Prostate gland (tissue), 2 donors: ENCODE data around the gene CCDC43. TPM values are rescaled to one million over a fixed set of nuclear protein-coding genes. Genes with fewer than 3 reads are reported as not detected.

Source experiments
- DNase-seq: peaks from one replicate; pipeline ENCODE4 v3.0.0-alpha.2; 2019; ENCODE audit warnings: low spot score
- H3K27ac ChIP-seq, 2 donors: fragments of 200-600 bp; sonication (generic); 2 replicates each; pipeline ENCODE4 v1.5.1; 2017 to 2019
- H3K27me3 ChIP-seq: fragments of 200-600 bp; sonication (generic); replicated peaks from 2 replicates; pipeline ENCODE4 v1.5.1; 2019; ENCODE audit not compliant: insufficient read depth
- H3K36me3 ChIP-seq, 2 donors: fragments of 200-600 bp; sonication (generic); 1 replicate in 1 of 2; 2 replicates in 1 of 2; pipeline versions ENCODE4 v1.5.1 to v1.8.1; 2017 to 2019
- H3K4me1 ChIP-seq: fragments of 200-600 bp; sonication (generic); replicated peaks from 2 replicates; pipeline ENCODE4 v1.5.1; 2019
- H3K4me3 ChIP-seq, 2 donors: fragments of 200-600 bp; sonication (generic); 2 replicates each; pipeline ENCODE4 v1.5.1; 2017 to 2019
- H3K9me3 ChIP-seq: fragments of 200-600 bp; sonication (generic); 2 replicates; pipeline ENCODE4 v1.5.1; 2017
- POLR2A ChIP-seq: fragments of 450-650 bp; IDR thresholded peaks from one replicate; pipeline ENCODE4 v1.6.1; 2016; ENCODE audit warnings: antibody characterized with exemption, mild to moderate bottlenecking
- POLR2AphosphoS5 ChIP-seq: sonication (generic); formaldehyde crosslinking; IDR thresholded peaks from one replicate; pipeline ENCODE4 v1.6.1; 2017; ENCODE audit warnings: antibody characterized with exemption
- WGBS: methylation state at CpG from one replicate; pipeline ENCODE4 v1.1.5; 2018; 5-methylcytosine and 5-hydroxymethylcytosine counted together
- intact Hi-C: fragments of 100-400 bp; cut with DNase I; formaldehyde crosslinking; loops from one replicate; pipeline ENCODE4 v1.14.2; 2022
- total RNA-seq, 2 donors: library from RNA; depleted of rRNA; stranded (reverse); fragments of >200 nt; gene quantifications; one replicate each; pipeline ENCODE4 v1.1.0, GENCODE V29; 2016
- TF ChIP-seq, protein P1 (sequence below), 4 experiments: fragments of 200-600 bp in 2 of 4; fragments of 450-650 bp in 2 of 4; sonication (generic) in 2 of 4; IDR thresholded peaks; 1 replicate in 3 of 4; 2 replicates in 1 of 4; pipeline ENCODE4 v1.5.1; 2016 to 2019; ENCODE audit warnings: antibody characterized with exemption in 4 of 4, mild to moderate bottlenecking in 2 of 4, moderate library complexity in 2 of 4

The CCDC43 gene
- total RNA-seq, 2 donors from 2014 or later = 17.2 to 21.9 TPM

DNA sequence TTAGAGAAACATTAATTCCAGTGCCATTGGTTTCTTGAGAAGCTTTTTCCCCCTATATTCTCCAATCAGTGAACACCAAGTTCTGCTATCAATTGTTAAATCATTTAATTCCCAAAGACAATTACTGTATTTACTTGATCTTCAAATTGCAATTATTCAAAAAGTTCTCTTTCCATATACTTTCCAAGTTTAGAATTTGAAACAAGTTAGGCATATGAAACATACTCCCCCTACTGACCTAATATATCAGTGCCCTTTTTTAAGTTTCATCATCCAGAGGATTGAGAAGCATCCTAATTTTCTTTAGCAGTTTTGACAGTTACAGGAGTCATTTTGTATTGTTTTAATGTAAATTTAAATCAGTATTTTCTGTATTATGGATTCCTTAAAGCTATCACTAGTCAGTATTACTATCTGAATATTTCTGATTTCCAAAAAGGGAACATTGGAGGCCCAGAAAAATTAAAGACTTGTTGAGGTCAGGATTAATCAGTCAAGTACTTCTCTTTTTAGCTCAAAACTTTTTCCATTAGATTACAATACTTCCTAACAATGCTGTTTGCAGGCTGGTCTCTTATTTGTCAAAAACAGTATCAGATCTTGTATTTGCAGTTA is 17.0 kb downstream of the CCDC43 start:
- Histone ChIP-seq H3K4me3 (no peak overlapping the region), H3K27me3 (no peaks in the 10 kb centered on the region), H3K36me3 (no peaks in the 10 kb centered on the region), H3K9me3 (no peaks in the 10 kb centered on the region), H3K4me1 (no peaks in the 10 kb centered on the region), H3K27ac (no peak overlapping the region)
- DNase-seq = no peak
- TF ChIP-seq, protein P1, sequence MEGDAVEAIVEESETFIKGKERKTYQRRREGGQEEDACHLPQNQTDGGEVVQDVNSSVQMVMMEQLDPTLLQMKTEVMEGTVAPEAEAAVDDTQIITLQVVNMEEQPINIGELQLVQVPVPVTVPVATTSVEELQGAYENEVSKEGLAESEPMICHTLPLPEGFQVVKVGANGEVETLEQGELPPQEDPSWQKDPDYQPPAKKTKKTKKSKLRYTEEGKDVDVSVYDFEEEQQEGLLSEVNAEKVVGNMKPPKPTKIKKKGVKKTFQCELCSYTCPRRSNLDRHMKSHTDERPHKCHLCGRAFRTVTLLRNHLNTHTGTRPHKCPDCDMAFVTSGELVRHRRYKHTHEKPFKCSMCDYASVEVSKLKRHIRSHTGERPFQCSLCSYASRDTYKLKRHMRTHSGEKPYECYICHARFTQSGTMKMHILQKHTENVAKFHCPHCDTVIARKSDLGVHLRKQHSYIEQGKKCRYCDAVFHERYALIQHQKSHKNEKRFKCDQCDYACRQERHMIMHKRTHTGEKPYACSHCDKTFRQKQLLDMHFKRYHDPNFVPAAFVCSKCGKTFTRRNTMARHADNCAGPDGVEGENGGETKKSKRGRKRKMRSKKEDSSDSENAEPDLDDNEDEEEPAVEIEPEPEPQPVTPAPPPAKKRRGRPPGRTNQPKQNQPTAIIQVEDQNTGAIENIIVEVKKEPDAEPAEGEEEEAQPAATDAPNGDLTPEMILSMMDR (IDR thresholded peaks at IDR 0.05) = peak in 3 of 4 experiments; percentile 26 to 42 (median 33)
- TF ChIP-seq POLR2A = no peak
- intact Hi-C loops = no loop called here

DNA sequence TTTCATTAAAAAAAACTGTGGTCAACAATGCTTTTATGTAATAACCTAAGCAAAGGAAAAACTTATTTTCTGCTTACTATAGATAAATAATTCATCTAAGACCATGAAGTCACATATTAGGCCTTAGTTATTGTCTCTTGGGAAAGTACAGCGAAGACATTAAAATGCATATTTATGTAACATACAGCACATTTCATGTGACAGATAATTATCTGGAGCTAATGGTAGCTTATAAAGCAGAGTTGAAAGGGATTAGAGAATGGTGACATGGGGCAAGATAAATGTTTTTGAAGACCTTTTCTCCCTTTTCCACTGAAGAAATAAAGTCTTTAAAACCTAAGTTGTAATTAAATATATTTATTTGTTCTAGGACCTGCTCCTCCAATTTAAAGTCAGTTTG is 23.6 kb downstream of the CCDC43 start:
- WGBS = 92% methylated on average over 1 of the region's 1 CpG
- intact Hi-C loops = no loop called here
- Histone ChIP-seq H3K4me1 (no peaks in the 10 kb centered on the region), H3K4me3 (no peak overlapping the region), H3K27me3 (no peaks in the 10 kb centered on the region), H3K27ac (no peak overlapping the region), H3K36me3 (no peaks in the 10 kb centered on the region), H3K9me3 (no peaks in the 10 kb centered on the region)
- TF ChIP-seq, protein P1 (IDR thresholded peaks at IDR 0.05) = no peak
- no peak for TF ChIP-seq POLR2AphosphoS5
- no peak for DNase-seq

DNA sequence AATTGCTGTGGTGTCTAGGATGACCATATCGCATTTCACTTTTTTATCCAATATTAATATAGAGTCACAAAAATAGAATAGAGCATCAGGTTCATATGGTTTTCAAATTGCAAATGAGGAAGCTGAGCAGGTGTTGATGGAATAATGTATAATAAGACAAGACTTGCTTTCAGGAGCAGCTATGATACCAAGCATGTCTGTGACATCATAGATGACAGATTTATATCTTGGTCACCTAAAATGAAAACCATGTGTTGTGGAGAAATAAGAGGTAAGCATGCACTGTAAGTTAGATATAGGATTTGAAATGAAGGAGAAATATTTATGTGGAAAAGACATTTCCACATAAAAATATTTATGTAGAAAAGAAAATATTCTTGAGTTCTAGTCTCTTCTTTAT is 24.7 kb downstream of the CCDC43 start:
- no peak overlapping the region for H3K27ac ChIP-seq
- H3K27me3 ChIP-seq = no peaks in the 10 kb centered on the region
- intact Hi-C loops = no loop called here
- no peaks in the 10 kb centered on the region for H3K36me3 ChIP-seq
- DNase-seq = no peak
- WGBS = 96% methylated on average over 1 of the region's 1 CpG
- no peaks in the 10 kb centered on the region for H3K9me3 ChIP-seq
- no peak overlapping the region for H3K4me3 ChIP-seq
- TF ChIP-seq, protein P1 (IDR thresholded peaks at IDR 0.05) = no peak
- TF ChIP-seq POLR2AphosphoS5 = no peak
- H3K4me1 ChIP-seq = no peaks in the 10 kb centered on the region

DNA sequence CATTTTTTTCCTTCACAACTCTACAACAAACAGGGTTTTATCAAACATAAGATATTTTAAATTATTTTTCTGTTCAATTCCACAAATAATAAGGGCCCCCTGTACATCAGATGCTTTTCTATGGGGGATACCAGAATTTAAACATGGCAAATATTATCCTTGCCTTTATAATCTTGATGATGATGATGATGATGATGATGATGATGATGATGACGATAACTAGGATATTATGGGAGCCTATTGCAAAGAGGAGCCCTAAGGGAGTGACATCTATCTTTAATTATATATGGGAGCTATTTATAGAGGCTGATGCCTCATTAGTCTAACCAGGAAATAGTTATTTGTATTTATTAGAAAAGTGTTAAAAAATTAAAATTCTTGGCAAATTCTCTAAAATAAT is 26.5 kb downstream of the CCDC43 start:
- whole genome bisulfite sequencing = 74% methylated on average over 1 of the region's 1 CpG
- intact Hi-C loops = no loop called here

DNA sequence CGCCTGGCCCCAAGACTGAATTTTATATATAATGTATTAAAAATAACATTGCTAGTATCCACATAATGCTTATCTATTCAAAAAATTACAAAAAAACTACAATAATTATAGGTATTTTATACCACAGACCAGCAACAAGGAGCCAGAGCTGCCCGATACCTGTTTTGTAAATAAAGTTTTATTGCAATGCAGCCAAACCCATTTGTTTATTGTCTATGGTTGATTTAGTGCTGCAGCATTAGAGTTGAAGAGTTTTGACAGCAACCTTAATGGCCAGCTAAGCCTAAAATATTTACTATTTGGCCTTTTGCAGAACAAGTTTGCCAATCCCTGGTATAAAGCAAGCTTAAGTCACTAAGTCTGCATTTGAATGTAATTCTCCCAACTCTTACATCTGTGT is 27.7 kb downstream of the CCDC43 start:
- intact Hi-C loops = no loop called here
- no peak for TF ChIP-seq POLR2A
- TF ChIP-seq, protein P1 (IDR thresholded peaks at IDR 0.05) = no peak
- WGBS = 94% methylated on average over 2 of the region's 2 CpGs

More for the DNA sequence above, 26.5 kb downstream of the CCDC43 start:
- Histone ChIP-seq H3K27ac (no peak overlapping the region), H3K4me1 (no peaks in the 10 kb centered on the region), H3K27me3 (no peaks in the 10 kb centered on the region), H3K4me3 (no peak overlapping the region), H3K36me3 (no peaks in the 10 kb centered on the region), H3K9me3 (no peaks in the 10 kb centered on the region)
- TF ChIP-seq POLR2AphosphoS5 (no peak), POLR2A (no peak)
- TF ChIP-seq, protein P1 (IDR thresholded peaks at IDR 0.05) = no peak
- DNase-seq = no peak

More for the DNA sequence above, 27.7 kb downstream of the CCDC43 start:
- DNase-seq = no peak
- no peaks in the 10 kb centered on the region for H3K36me3 ChIP-seq
- H3K4me3 ChIP-seq = no peak overlapping the region
- no peaks in the 10 kb centered on the region for H3K9me3 ChIP-seq
- H3K27me3 ChIP-seq = peaks cover 2% of the 10 kb centered on the region
- H3K4me1 ChIP-seq = no peaks in the 10 kb centered on the region
- no peak overlapping the region for H3K27ac ChIP-seq
